HuH-7.5 (cell line): ENCODE measurements around the gene TENT5A.

Experiments
- DNase-seq: peaks from one replicate; pipeline ENCODE4 v3.0.0; 2011; ENCODE audit warnings: low spot score

TENT5A gene

DNA sequence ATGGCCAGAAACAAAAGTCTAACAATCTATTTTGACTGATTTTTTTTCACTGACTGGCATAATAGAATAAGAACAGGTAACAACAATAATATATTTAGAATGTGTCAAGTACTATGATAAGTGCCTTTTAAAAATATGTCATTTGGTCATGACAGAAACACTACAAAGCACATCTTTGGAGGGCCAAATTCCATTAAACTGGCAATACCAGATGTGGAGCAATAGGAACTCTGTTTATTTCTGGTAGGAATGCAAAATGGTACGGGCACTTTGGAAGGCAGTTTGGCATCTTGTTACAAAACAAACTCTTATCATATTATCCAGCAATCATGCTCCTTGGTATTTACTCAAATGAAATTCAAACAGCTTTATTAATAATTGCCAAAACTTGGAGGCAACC lies 39.3 kb downstream of the TENT5A start:
- no peak for DNase-seq

DNA sequence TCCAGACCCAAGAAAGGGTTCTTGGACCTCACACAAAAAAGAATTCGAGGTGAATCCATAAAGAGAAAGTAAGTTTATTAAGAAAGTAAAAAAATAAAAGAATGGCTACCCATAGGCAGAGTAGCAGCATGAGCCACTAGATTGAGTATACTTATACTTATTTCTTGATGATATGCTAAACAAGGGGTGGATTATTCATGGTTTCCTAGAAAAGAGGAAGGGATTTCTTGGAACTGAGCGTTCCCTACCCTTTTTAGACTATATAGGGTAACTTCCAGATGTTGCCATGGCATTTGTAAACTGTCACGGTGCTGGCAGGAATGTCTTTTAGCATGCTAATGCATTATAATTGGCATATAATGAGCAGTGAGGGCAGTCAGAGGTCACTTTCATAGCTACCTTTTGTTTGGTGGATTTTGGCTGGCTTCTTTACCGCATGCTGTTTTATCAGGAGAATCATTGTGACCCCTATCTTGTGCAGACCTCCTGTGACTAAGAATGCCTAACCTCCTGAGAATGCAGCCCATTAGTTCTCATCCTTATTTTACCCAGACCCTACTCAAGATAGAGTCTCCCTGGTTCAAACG lies 44.3 kb downstream of the TENT5A start:
- DNase-seq: no peak

DNA sequence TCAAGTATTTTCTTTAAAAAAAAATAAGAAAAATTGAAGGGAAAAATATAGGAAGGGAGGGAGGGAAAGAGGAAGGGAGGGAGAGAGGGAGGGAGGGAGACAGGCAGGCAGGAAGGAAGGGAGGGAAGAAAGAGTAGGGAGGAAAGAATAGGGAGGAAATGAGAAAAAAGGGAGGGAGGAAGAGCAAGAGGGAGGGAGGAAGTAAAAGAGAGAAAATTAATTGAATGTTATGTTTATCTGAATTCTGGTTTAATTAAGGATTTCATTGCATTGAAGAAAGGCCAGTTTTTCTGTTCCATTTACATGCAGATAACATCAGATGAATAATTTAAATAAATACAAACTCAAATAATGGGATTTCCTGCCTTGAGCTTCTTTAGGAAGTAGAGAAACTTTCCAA lies 47.8 kb downstream of the TENT5A start:
- no peak for DNase-seq

DNA sequence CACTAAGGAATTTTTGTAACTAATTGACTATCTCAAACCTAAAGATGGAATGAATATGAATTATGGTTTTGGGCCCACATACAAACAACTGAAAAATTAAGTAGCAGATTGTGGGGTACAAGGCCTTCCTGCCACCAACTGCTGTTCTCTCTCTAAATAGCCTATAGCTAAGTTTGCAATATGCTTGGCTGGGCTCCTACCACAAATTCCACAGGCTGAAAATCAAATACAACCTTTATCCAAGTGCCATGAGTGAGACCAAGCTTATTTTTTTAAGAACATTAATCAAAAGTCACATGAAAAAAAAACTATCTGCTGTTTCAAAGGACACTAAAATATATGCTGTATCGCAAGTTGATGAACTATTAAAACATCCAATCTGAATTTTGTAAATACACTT lies 52.1 kb downstream of the TENT5A start:
- DNase-seq: no peak

DNA sequence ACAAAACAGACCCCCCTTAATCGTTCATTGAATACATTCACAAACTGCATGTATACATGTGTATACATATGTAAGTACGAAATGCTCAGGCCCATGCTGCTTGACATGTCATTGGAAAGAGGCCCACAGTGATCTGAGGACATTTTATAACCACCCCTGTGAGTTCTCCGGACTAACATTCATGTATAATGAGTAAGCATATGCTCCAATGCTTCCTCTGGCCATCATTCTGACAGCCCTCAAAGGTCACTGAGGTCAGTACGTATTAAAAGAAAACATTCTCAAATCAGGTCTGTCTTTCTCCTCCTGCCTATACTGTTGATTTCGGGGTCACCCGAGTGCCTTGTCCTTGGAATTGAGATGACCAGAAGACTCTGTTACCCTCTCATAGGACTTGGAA lies 54.9 kb downstream of the TENT5A start:
- no peak for DNase-seq

DNA sequence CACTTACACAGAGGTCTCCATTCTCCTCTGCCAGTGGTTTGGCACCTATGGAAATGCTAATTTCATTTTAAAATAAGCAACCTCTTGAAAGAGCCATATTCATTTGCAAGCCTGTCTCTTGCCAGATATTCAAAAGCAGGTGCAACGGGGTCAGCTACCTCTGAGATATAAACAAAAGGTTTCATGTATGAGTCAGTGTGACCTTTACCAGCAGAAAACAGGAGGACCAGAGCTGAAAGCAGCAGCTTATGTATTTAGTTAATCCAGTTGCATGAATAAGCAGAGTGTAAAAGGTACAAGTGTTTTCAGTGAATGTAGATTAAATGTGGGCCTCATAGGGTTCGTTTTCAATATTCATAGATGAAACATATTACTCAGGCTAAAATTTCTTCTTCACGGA lies 56.0 kb downstream of the TENT5A start:
- no peak for DNase-seq
